ENCODE data around the gene NDUFS8. TPM values are rescaled to one million over a fixed set of nuclear protein-coding genes. Genes with fewer than 3 reads are reported as not detected.

The NDUFS8 gene
- total and polyA plus RNA-seq, 2 of the 13 experiments (the other 11 are each of a cell fraction or from before 2014, with no cell fraction given): 96.7 to 158 TPM

DNA sequence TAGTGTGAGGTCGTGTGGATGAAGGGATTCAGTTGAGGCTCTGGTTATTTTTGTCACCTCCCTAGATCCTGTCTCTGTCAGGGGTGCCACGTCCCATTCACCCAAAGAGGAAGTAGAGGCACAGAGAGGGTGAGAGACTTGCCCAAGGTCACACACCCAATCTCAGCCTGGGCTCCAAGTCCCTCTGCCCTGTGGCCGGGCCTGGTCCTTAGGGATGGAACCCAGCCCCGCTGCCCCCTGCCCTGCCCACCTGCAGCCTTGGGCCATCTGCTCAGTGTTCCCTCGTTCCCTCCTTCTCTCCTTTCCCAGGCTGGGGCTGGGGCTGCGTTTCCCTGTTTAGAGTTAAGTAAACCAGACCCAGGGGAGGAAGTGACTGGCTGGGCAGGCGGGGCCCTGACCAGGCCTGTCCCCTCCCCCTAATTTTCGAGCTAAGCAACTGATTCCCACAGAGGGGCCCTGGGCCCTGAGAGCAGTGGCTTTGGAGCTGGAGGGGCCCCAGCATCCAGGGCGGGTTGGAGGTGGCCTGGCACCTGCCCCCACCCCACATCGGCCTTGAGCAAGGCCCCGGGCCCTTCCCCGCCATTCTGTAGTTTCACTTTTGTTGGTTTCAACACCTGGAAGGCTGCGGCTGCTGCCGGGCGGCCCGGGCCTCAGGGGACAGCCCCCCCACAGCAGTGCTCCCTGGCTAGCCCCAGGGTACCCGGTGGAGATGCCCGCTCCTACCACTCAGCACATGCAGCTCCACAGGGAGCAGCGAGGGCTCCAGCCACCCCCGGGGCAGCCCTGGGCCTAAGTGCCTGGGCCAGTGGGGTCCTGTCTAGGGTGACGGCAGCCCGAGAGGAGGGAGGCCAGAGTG lies 9.8 kb downstream of the NDUFS8 start (continued):
- TF ChIP-seq ARHGAP35 (CRISPR knock-in tag; IDR thresholded peaks at IDR 0.05; ENCODE audit: borderline replicate concordance) (no peak), ZBTB37 (CRISPR knock-in tag; IDR thresholded peaks at IDR 0.05) (no peak), SIX4 (CRISPR knock-in tag; IDR thresholded peaks at IDR 0.05) (no peak), SP4 (CRISPR knock-in tag; IDR thresholded peaks at IDR 0.05) (peak; percentile 24; the same call in 1 of the 2 replicates), ZSCAN12 (CRISPR knock-in tag; IDR thresholded peaks at IDR 0.05) (0 out of 2 replicates have a peak, but pooled peaks have one; percentile 27), ZNF652 (CRISPR knock-in tag; IDR thresholded peaks at IDR 0.05; ENCODE audit: borderline replicate concordance, low read depth) (0 out of 2 replicates have a peak, but pooled peaks have one; percentile 24), SATB2 (CRISPR knock-in tag; IDR thresholded peaks at IDR 0.05) (no peak), MZF1 (CRISPR knock-in tag; IDR thresholded peaks at IDR 0.05; ENCODE audit: borderline replicate concordance) (0 out of 2 replicates have a peak, but pooled peaks have one; percentile 67), GFI1 (CRISPR knock-in tag; IDR thresholded peaks at IDR 0.05; ENCODE audit: borderline replicate concordance) (peak; percentile 46; the same call in 1 of the 2 replicates), ZNF382 (CRISPR knock-in tag; IDR thresholded peaks at IDR 0.05; ENCODE audit: borderline replicate concordance) (no peak), HDAC2 (CRISPR knock-in tag; IDR thresholded peaks at IDR 0.05) (peak; percentile 52; the same call in 1 of the 2 replicates), ZNF709 (CRISPR knock-in tag; IDR thresholded peaks at IDR 0.05) (no peak), RARA (CRISPR knock-in tag; IDR thresholded peaks at IDR 0.05) (no peak), ZNF281 (CRISPR knock-in tag; IDR thresholded peaks at IDR 0.05; ENCODE audit: borderline replicate concordance) (peak; percentile 53; the same call in 1 of the 2 replicates), HMGXB4 (CRISPR knock-in tag; IDR thresholded peaks at IDR 0.05; ENCODE audit: borderline replicate concordance in 1 of 2, low read depth in 1 of 2) (0 out of 4 replicates have a peak, but pooled peaks have one; percentile 6 to 54), ZNF704 (CRISPR knock-in tag; IDR thresholded peaks at IDR 0.05; ENCODE audit: borderline replicate concordance) (0 out of 2 replicates have a peak, but pooled peaks have one; percentile 32), MED1 (CRISPR knock-in tag; IDR thresholded peaks at IDR 0.05) (peak; percentile 38), YEATS4 (CRISPR knock-in tag; IDR thresholded peaks at IDR 0.05; ENCODE audit: borderline replicate concordance) (peak; percentile 65; the same call in 1 of the 2 replicates), NFYC (CRISPR knock-in tag; IDR thresholded peaks at IDR 0.05) (no peak)
- TF ChIP-seq, protein P1, sequence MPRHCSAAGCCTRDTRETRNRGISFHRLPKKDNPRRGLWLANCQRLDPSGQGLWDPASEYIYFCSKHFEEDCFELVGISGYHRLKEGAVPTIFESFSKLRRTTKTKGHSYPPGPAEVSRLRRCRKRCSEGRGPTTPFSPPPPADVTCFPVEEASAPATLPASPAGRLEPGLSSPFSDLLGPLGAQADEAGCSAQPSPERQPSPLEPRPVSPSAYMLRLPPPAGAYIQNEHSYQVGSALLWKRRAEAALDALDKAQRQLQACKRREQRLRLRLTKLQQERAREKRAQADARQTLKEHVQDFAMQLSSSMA (CRISPR knock-in tag; IDR thresholded peaks at IDR 0.05): peak; percentile 34; the same call in 1 of the 2 replicates
